CD4-positive, alpha-beta memory T cell (primary cell): Measurements from ENCODE around the gene FAM227B. TPM values are rescaled to one million over a fixed set of nuclear protein-coding genes. Genes with fewer than 3 reads are reported as not detected.

Source experiments
- CTCF ChIA-PET: fragments of 350-600 bp; sonication (Branson Sonifier 250); formaldehyde crosslinking; loops from one replicate; lab custom pipeline; 2021; ENCODE audit warnings: inconsistent platforms; ENCODE audit not compliant: partially characterized antibody; lab: Charles Lee
- POLR2A ChIA-PET: fragments of 350-600 bp; sonication (Branson Sonifier 250); formaldehyde crosslinking; loops from one replicate; lab custom pipeline; 2021; ENCODE audit not compliant: partially characterized antibody; lab: Charles Lee
- DNase-seq, 5 donors: peaks; one replicate each; pipeline versions ENCODE4 v3.0.0 to v3.0.0-alpha.2; 2020 to 2022; ENCODE audit warnings: mixed read lengths in 1 of 5
- H3K27ac ChIP-seq: one replicate; pipeline ENCODE4 v1.7.0; 2013; ENCODE audit warnings: low read depth, low read length
- H3K27me3 ChIP-seq: 2 replicates; pipeline ENCODE4 v1.7.0; 2013; ENCODE audit warnings: mild to moderate bottlenecking, low read length, moderate library complexity; ENCODE audit not compliant: insufficient read depth
- H3K36me3 ChIP-seq: 2 replicates; pipeline ENCODE4 v1.7.0; 2013; ENCODE audit warnings: mild to moderate bottlenecking, low read length, moderate library complexity; ENCODE audit not compliant: insufficient read depth
- H3K4me1 ChIP-seq: 2 replicates; pipeline ENCODE4 v1.7.0; 2013; ENCODE audit warnings: mild to moderate bottlenecking, low read length, moderate library complexity; ENCODE audit not compliant: insufficient read depth
- H3K4me3 ChIP-seq, 2 donors: one replicate each; pipeline ENCODE4 v1.7.0; 2013; ENCODE audit warnings: low read length in 2 of 2, mild to moderate bottlenecking in 1 of 2
- H3K9me3 ChIP-seq, 2 donors: one replicate each; pipeline ENCODE4 v1.7.0; 2013; ENCODE audit warnings: low read length in 2 of 2, control low read depth in 1 of 2; ENCODE audit not compliant: control insufficient read depth in 1 of 2
- H3K27ac Mint-ChIP-seq, 7 donors: one replicate each; pipeline ENCODE4 v1.8.0; 2020 to 2021; ENCODE audit warnings: mixed read lengths in 7 of 7, mild to moderate bottlenecking in 6 of 7, inconsistent platforms in 3 of 7, moderate library complexity in 3 of 7
- H3K27me3 Mint-ChIP-seq, 2 donors: one replicate each; pipeline ENCODE4 v1.8.0; 2020 to 2021; ENCODE audit warnings: mixed read lengths in 2 of 2
- H3K36me3 Mint-ChIP-seq, 2 donors: one replicate each; pipeline ENCODE4 v1.8.0; 2020 to 2021; ENCODE audit warnings: mixed read lengths in 2 of 2, inconsistent platforms in 1 of 2, mild to moderate bottlenecking in 1 of 2
- H3K4me1 Mint-ChIP-seq, 4 donors: one replicate each; pipeline ENCODE4 v1.8.0; 2020 to 2021; ENCODE audit warnings: mixed read lengths in 4 of 4, mild to moderate bottlenecking in 1 of 4
- H3K4me3 Mint-ChIP-seq, 8 donors: one replicate each; pipeline ENCODE4 v1.8.0; 2020 to 2021; ENCODE audit warnings: mixed read lengths in 8 of 8, mild to moderate bottlenecking in 7 of 8, moderate library complexity in 6 of 8, inconsistent platforms in 3 of 8
- H3K9me3 Mint-ChIP-seq, 8 donors: one replicate each; pipeline ENCODE4 v1.8.0; 2020 to 2021; ENCODE audit warnings: mixed read lengths in 8 of 8, mild to moderate bottlenecking in 5 of 8, inconsistent platforms in 3 of 8, moderate library complexity in 1 of 8
- intact Hi-C: fragments of 100-400 bp; cut with micrococcal nuclease; formaldehyde crosslinking; loops from one replicate; pipeline ENCODE4 v1.15.1; 2023
- polyA plus RNA-seq, 2 donors: library from polyadenylated mRNA; unstranded; fragments of 300-500 nt; fragmentation: Illumina TruSeq; gene quantifications; one replicate each; pipeline ENCODE4 v1.2.3, GENCODE V29; 2021
- total RNA-seq, 2 experiments: library from RNA; stranded (reverse); gene quantifications; one replicate each; pipeline ENCODE4 v1.2.3, GENCODE V29; 2021

Gene FAM227B
- total and polyA plus RNA-seq, 4 experiments from 2014 or later: 11.5 to 18.4 (median 13.2) TPM

DNA sequence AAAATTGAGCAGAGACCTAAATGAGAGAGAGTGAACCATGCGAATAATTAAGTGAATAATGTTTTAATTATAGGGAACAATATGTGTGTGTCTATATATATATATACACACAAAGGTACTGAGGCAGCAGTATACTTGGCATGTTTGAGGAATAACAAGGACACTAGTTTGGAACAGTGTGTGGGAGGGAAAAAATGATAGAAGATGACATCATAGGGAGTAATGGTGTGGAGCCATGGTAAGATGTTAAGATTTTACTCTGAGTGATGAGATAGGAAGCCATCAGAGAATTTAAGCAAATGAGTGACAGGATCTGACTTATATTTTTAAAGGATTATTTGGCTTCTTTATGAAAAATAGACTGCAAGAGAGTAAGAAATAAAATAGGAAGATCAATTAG, 29.4 kb upstream of the FAM227B start:
- no peaks in the 10 kb centered on the region for H3K4me1 Mint-ChIP-seq
- Histone ChIP-seq H3K36me3 (no peaks in the 10 kb centered on the region), H3K9me3 (peaks cover 0 to 19% of the 10 kb centered on the region in 2 donors), H3K4me3 (no peak overlapping the region), H3K27me3 (no peaks in the 10 kb centered on the region), H3K27ac (no peak overlapping the region), H3K4me1 (no peaks in the 10 kb centered on the region)
- peak overlapping the region in 1 of 7 donors; percentile 32 for H3K27ac Mint-ChIP-seq
- H3K9me3 Mint-ChIP-seq: peaks cover 0 to 32% (median 27%) of the 10 kb centered on the region in 8 donors
- H3K4me3 Mint-ChIP-seq: no peak overlapping the region
- H3K36me3 Mint-ChIP-seq: peaks cover 0 to 8% of the 10 kb centered on the region in 2 donors
- intact Hi-C loops: no loop called here
- H3K27me3 Mint-ChIP-seq: peaks cover 0 to 2% of the 10 kb centered on the region in 2 donors
- no peak for DNase-seq
- ChIA-PET CTCF (no interaction called here), POLR2A (no interaction called here)

DNA sequence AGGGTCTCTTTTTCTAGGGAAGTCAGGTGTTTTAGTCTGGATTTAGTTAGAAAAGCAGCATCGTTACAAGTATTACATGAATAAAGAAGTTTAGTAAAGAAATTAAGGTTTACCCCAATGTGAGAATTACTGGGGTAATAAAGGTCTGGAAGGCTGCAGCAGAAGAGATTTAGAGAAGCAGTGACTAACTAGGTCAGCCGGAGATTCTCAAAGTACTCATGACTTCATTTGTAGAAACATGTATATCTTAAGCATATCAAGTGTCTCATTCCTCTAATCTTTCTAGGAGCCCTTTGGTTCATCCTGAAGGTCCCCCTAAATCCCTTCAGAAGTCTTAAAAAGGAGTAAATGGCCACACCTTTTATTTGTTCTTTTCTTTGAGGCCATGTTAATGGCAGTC, 26.3 kb upstream of the FAM227B start:
- H3K27me3 ChIP-seq: no peaks in the 10 kb centered on the region
- Mint-ChIP-seq H3K27ac (no peak overlapping the region), H3K36me3 (peaks cover under 1 to 7% of the 10 kb centered on the region in 2 donors), H3K27me3 (no peaks in the 10 kb centered on the region), H3K9me3 (peaks cover 0 to 2% (median 0%) of the 10 kb centered on the region in 8 donors), H3K4me1 (peaks cover 0 to 2% (median 1%) of the 10 kb centered on the region in 4 donors), H3K4me3 (no peak overlapping the region)
- ChIA-PET CTCF (no interaction called here), POLR2A (no interaction called here)
- intact Hi-C loops: no loop called here
- H3K36me3 ChIP-seq: no peaks in the 10 kb centered on the region
- H3K9me3 ChIP-seq: no peaks in the 10 kb centered on the region
- no peak overlapping the region for H3K27ac ChIP-seq
- H3K4me3 ChIP-seq: no peak overlapping the region
- DNase-seq: no peak
- no peaks in the 10 kb centered on the region for H3K4me1 ChIP-seq

DNA sequence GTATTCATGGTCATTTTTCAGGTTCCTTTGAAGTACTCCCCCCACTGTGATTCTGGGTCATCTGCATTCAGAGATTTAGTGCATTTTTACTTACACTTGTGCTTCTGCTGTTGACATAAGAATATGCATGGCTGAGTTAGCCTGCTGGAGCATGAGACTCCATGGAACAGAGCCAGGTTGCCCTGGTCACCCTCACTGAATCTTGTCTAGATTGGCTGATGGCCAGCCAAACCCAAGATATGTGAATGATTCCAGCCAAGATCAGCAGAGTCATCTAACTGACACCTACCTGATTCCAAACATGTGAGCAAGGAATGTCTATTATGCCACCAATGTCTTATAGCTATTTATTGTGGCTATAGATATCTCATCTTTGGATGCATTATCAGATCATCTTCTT, 25.3 kb upstream of the FAM227B start:
- Histone ChIP-seq H3K4me1 (no peaks in the 10 kb centered on the region), H3K9me3 (no peaks in the 10 kb centered on the region), H3K27ac (no peak overlapping the region), H3K4me3 (no peak overlapping the region), H3K27me3 (no peaks in the 10 kb centered on the region), H3K36me3 (no peaks in the 10 kb centered on the region)
- peaks cover 0 to 2% (median 1%) of the 10 kb centered on the region in 4 donors for H3K4me1 Mint-ChIP-seq
- no peak for DNase-seq
- no peak overlapping the region for H3K4me3 Mint-ChIP-seq
- intact Hi-C loops: no loop called here
- H3K36me3 Mint-ChIP-seq: peaks cover 5 to 7% of the 10 kb centered on the region in 2 donors
- ChIA-PET POLR2A (no interaction called here), CTCF (no interaction called here)
- peak overlapping the region in 1 of 7 donors; percentile 15 for H3K27ac Mint-ChIP-seq
- H3K9me3 Mint-ChIP-seq: no peaks in the 10 kb centered on the region
- H3K27me3 Mint-ChIP-seq: no peaks in the 10 kb centered on the region

DNA sequence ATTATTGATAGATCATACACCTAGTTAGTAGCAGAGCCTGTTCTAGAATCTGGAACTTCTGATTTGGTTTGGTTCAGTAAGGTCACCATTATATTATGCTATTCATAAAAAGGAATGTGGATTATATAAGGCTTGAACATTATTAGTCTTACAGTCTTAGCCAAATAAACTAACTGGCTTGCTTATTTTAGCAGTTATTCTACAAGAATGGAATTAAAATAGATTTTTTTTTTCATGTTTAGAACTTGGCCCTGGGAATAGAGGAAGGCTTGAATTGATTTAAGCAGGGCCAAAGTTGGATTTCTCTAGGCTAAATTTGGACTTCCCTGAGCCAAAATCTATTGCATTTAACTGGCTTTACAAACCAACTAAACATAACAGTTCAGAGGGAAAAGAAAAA, 24.7 kb upstream of the FAM227B start:
- Mint-ChIP-seq H3K4me1 (peaks cover 0 to 2% (median 1%) of the 10 kb centered on the region in 4 donors), H3K9me3 (no peaks in the 10 kb centered on the region), H3K27me3 (no peaks in the 10 kb centered on the region), H3K4me3 (no peak overlapping the region), H3K27ac (no peak overlapping the region), H3K36me3 (peaks cover 7 to 8% of the 10 kb centered on the region in 2 donors)
- POLR2A ChIA-PET: no interaction called here
- H3K27me3 ChIP-seq: no peaks in the 10 kb centered on the region
- no peak overlapping the region for H3K27ac ChIP-seq
- H3K4me3 ChIP-seq: no peak overlapping the region
- no peaks in the 10 kb centered on the region for H3K9me3 ChIP-seq
- DNase-seq: no peak
- no peaks in the 10 kb centered on the region for H3K36me3 ChIP-seq
- H3K4me1 ChIP-seq: no peaks in the 10 kb centered on the region
- intact Hi-C loops: no loop called here
- CTCF ChIA-PET: no interaction called here

DNA sequence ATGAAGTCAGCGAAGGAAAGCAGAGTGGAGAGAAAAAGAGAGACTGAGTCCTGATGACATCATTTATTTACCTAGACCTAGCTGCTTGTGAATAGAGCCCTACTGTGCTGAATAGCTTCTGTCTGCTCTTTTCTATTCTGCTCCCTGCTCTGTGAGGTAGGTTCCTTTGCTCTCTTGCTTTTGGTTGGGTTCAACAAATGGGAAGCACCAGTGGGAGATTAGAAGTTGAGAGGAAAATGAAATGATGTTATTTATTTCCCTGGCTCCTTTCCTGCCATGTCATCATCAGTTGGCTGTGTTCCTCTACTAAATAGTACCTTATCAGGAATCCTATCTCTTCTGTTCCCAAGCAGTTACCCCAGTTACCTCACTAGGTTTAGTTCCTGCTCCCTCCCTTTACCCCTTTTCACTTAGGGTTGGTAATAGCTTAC, 23.8 kb upstream of the FAM227B start:
- Histone ChIP-seq H3K36me3 (no peaks in the 10 kb centered on the region), H3K4me1 (no peaks in the 10 kb centered on the region), H3K9me3 (no peaks in the 10 kb centered on the region), H3K27me3 (no peaks in the 10 kb centered on the region), H3K4me3 (no peak overlapping the region), H3K27ac (no peak overlapping the region)
- H3K4me3 Mint-ChIP-seq: no peak overlapping the region
- peaks cover 0 to 2% (median 1%) of the 10 kb centered on the region in 4 donors for H3K4me1 Mint-ChIP-seq
- DNase-seq: no peak
- ChIA-PET CTCF (no interaction called here), POLR2A (no interaction called here)
- peak overlapping the region in 1 of 7 donors; percentile 47 for H3K27ac Mint-ChIP-seq
- intact Hi-C loops: no loop called here
- no peaks in the 10 kb centered on the region for H3K27me3 Mint-ChIP-seq
- peaks cover 7 to 8% of the 10 kb centered on the region in 2 donors for H3K36me3 Mint-ChIP-seq
- no peaks in the 10 kb centered on the region for H3K9me3 Mint-ChIP-seq

DNA sequence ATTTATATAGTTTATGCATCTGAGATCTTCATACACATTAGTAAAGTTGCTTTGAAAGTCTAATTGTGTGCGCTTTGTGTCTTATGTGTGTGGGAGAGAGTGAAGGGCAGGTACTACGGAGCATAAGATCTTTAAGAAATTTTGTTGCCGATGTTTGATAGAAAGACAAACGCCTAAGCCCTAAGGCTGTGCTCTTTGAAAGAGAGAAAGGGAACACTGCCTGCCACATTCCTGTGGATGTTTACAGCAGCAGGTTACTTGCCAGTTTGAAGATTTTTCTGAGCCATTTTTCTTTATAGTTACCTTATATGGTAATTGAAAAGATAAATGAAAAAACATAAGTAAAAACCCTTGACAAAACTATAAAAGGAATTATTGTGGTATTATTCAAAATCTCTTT, 17.2 kb upstream of the FAM227B start:
- Mint-ChIP-seq H3K27me3 (no peaks in the 10 kb centered on the region), H3K27ac (peak overlapping the region in 1 of 7 donors; percentile 10), H3K4me1 (peaks cover 0 to 4% (median 2%) of the 10 kb centered on the region in 4 donors), H3K36me3 (peaks cover 15 to 29% of the 10 kb centered on the region in 2 donors), H3K4me3 (no peak overlapping the region), H3K9me3 (no peaks in the 10 kb centered on the region)
- Histone ChIP-seq H3K27me3 (no peaks in the 10 kb centered on the region), H3K4me3 (no peak overlapping the region), H3K4me1 (no peaks in the 10 kb centered on the region), H3K36me3 (no peaks in the 10 kb centered on the region), H3K27ac (no peak overlapping the region), H3K9me3 (no peaks in the 10 kb centered on the region)
- ChIA-PET CTCF (no interaction called here), POLR2A (no interaction called here)
- no peak for DNase-seq
- intact Hi-C loops: no loop called here

DNA sequence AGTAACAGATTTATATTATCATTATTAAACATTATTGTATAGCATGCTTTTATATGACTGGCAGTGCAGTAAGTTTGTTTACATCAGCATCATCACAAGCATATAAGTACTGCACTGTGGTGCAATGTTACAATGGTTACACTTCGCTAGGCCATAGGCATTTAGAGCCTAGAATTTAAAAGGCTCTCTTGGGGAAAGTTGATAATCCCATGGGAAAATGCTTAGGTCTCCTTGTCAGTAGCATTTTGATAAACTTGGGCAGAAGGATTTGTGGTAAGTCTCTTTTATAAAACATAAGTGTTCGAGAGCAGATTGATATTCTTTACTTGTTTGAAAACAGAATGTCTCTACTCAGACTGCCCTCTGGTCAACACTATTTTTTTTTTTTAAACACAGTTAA, 7.8 kb upstream of the FAM227B start:
- peak overlapping the region in 1 of 7 donors; percentile 41 for H3K27ac Mint-ChIP-seq
- H3K4me1 ChIP-seq: no peaks in the 10 kb centered on the region
- H3K27me3 Mint-ChIP-seq: no peaks in the 10 kb centered on the region
- H3K9me3 Mint-ChIP-seq: peaks cover 0 to 7% (median 3%) of the 10 kb centered on the region in 8 donors
- peaks cover 16 to 31% of the 10 kb centered on the region in 2 donors for H3K36me3 Mint-ChIP-seq
- H3K4me1 Mint-ChIP-seq: peaks cover 4 to 9% (median 5%) of the 10 kb centered on the region in 4 donors
- no peaks in the 10 kb centered on the region for H3K27me3 ChIP-seq
- no peaks in the 10 kb centered on the region for H3K9me3 ChIP-seq
- ChIA-PET CTCF (interaction anchor here (0.8 to 1.1 kb wide), 2 partner anchors 7 to 19 kb away, joined by 3 read pairs; partner anchors contain the start of genes DTWD1 and FAM227B), POLR2A (no interaction called here)
- no peak for DNase-seq
- no peaks in the 10 kb centered on the region for H3K36me3 ChIP-seq
- H3K4me3 Mint-ChIP-seq: no peak overlapping the region
- H3K4me3 ChIP-seq: no peak overlapping the region
- no peak overlapping the region for H3K27ac ChIP-seq
- intact Hi-C loops: loop anchor here (10.0 kb wide), 1 partner anchor 1136 kb away; the partner anchor contains the start of gene SPPL2A
